ENCODE data around the gene ARHGEF3. TPM values are rescaled to one million over a fixed set of nuclear protein-coding genes. Genes with fewer than 3 reads are reported as not detected.
A peak's percentile ranks its signal among the peaks of the same experiment; 100 is the strongest.
"Not testable (repeated sequence)": the region's sequence is repeated elsewhere in the genome, so short reads cannot be mapped to it uniquely, and the experiment has no call there.

The ARHGEF3 gene
- total and polyA plus RNA-seq, 7 donors = 5.3 to 34.2 (median 20.3) TPM

- WGBS, 2 donors = 88 to 94% methylated on average over 3 of the region's 3 CpGs
- intact Hi-C loops (cut with DNase I) = no loop called here
Measured at GRCh38 chr3:56759532-56759931, 42.2 kb downstream of the ARHGEF3 start.

DNA sequence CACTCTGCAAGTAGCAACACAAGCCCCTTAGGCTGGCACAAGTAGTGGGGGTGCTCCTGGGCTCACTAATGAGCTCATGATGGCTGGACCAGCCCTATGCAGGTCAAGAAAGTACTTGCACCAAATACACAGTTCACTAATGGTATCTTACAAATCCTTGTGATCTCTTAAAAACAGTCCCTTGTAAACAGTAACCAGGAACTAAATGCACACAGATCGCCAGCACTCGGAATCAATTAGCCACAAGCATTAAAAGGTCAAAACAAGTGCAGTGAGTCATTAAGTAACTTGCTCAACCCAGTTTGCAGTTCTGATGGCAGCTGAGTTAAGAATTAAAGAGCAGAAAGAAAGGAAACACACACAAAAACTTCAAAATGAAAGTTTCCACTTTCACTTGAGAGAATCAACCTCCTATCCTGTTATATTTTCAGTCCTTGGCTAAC is 43.2 kb downstream of the ARHGEF3 start:
- TF ChIP-seq POLR2AphosphoS5 (IDR thresholded peaks at IDR 0.05) (peak in 2 of 4 donors; percentile 11 to 31), CTCF (IDR thresholded peaks at IDR 0.05) (no peak)
- H3K27me3 ChIP-seq = no peaks in the 10 kb centered on the region
- peak overlapping the region in 3 of 4 donors; percentile 12 to 61 (median 18) for H3K27ac ChIP-seq
- no peaks in the 10 kb centered on the region for H3K36me3 ChIP-seq
- peaks cover 0 to 36% (median 21%) of the 10 kb centered on the region in 4 donors for H3K4me1 ChIP-seq
- intact Hi-C loops (cut with DNase I) = no loop called here
- H3K4me3 ChIP-seq = no peak overlapping the region
- WGBS, 2 donors = 8 to 50% methylated on average over 2 of the region's 2 CpGs
- DNase-seq = no peak
- no peaks in the 10 kb centered on the region for H3K9me3 ChIP-seq

More at GRCh38 chr3:56759532-56759931, 42.2 kb downstream of the ARHGEF3 start:
- no peaks in the 10 kb centered on the region for H3K36me3 ChIP-seq
- H3K4me1 ChIP-seq = peaks cover 0 to 36% (median 21%) of the 10 kb centered on the region in 4 donors
- TF ChIP-seq POLR2AphosphoS5 (IDR thresholded peaks at IDR 0.05) = no peak
- TF ChIP-seq POLR2A (IDR thresholded peaks at IDR 0.05) = no peak
- no peak for TF ChIP-seq EP300 (IDR thresholded peaks at IDR 0.05)
- TF ChIP-seq CTCF (IDR thresholded peaks at IDR 0.05) = no peak
- H3K4me3 ChIP-seq = no peak overlapping the region
- no peak overlapping the region for H3K27ac ChIP-seq
- H3K9me3 ChIP-seq = no peaks in the 10 kb centered on the region
- no peak for DNase-seq
- H3K27me3 ChIP-seq = no peaks in the 10 kb centered on the region

GRCh38 chr3:56758042-56758441 is 43.7 kb downstream of the ARHGEF3 start:
- 92 to 93% methylated on average over 11 of the region's 11 CpGs for WGBS, 2 donors
- DNase-seq; H3K9me3 ChIP-seq; intact Hi-C loops (cut with DNase I); H3K4me3 ChIP-seq; H3K27me3 ChIP-seq; H3K36me3 ChIP-seq: not testable (repeated sequence)
- Histone ChIP-seq H3K4me1 (peaks cover 0 to 32% (median 20%) of the 10 kb centered on the region in 4 donors), H3K27ac (peak overlapping the region in 1 of 4 donors; percentile 61)

- H3K27ac ChIP-seq = peak overlapping the region in 3 of 4 donors; percentile 35 to 53 (median 48)
- no peak for DNase-seq
- H3K36me3 ChIP-seq = peaks cover 0 to 13% (median 11%) of the 10 kb centered on the region in 4 donors
- WGBS, 2 donors = 43 to 81% methylated on average over 21 of the region's 21 CpGs
- H3K4me3 ChIP-seq = peak overlapping the region in 2 of 4 donors; percentile 14 to 24
- TF ChIP-seq POLR2AphosphoS5 (IDR thresholded peaks at IDR 0.05) = peak in 1 of 4 donors; percentile 31
- no peak for TF ChIP-seq POLR2A (IDR thresholded peaks at IDR 0.05)
- intact Hi-C loops (cut with DNase I) = no loop called here
- H3K27me3 ChIP-seq = no peaks in the 10 kb centered on the region
- no peaks in the 10 kb centered on the region for H3K9me3 ChIP-seq
- peaks cover 0 to 16% (median 9%) of the 10 kb centered on the region in 4 donors for H3K4me1 ChIP-seq
Measured at GRCh38 chr3:56754741-56755417, 46.9 kb downstream of the ARHGEF3 start.

- no peak overlapping the region for H3K4me3 ChIP-seq
- WGBS, 2 donors = 67 to 68% methylated on average over 4 of the region's 4 CpGs
- intact Hi-C loops (cut with DNase I) = no loop called here
Measured at GRCh38 chr3:56753206-56753820, 48.4 kb downstream of the ARHGEF3 start.

More at GRCh38 chr3:56753206-56753820, 48.4 kb downstream of the ARHGEF3 start:
- DNase-seq = no peak
- Histone ChIP-seq H3K36me3 (peaks cover 0 to 13% (median 11%) of the 10 kb centered on the region in 4 donors), H3K27me3 (no peaks in the 10 kb centered on the region), H3K27ac (no peak overlapping the region), H3K9me3 (no peaks in the 10 kb centered on the region), H3K4me1 (peaks cover 0 to 20% (median 5%) of the 10 kb centered on the region in 4 donors)
- TF ChIP-seq EP300 (IDR thresholded peaks at IDR 0.05) = no peak
- no peak for TF ChIP-seq POLR2AphosphoS5 (IDR thresholded peaks at IDR 0.05)
- TF ChIP-seq CTCF (IDR thresholded peaks at IDR 0.05) = no peak
- TF ChIP-seq POLR2A (IDR thresholded peaks at IDR 0.05) = no peak

Data from sigmoid colon (tissue), 7 donors.